Tibial nerve (tissue), 4 donors: ENCODE measurements around the gene RNF181. TPM values are rescaled to one million over a fixed set of nuclear protein-coding genes. Genes with fewer than 3 reads are reported as not detected.
A peak's percentile ranks its signal among the peaks of the same experiment; 100 is the strongest.

Experiments
- DNase-seq, 2 donors: peaks; one replicate each; pipeline ENCODE4 v3.0.0-alpha.2; 2019; ENCODE audit warnings: low spot score in 2 of 2
- H3K27ac ChIP-seq, 4 donors: fragments of 200-600 bp; sonication (generic) in 3 of 4; one replicate each; pipeline ENCODE4 v1.5.1; 2017 to 2019; ENCODE audit warnings: mild to moderate bottlenecking in 1 of 4
- H3K27me3 ChIP-seq, 2 donors: fragments of 200-600 bp; sonication (generic) in 1 of 2; one replicate each; pipeline versions ENCODE4 v1.5.1 to v1.6.0; 2017 to 2019
- H3K36me3 ChIP-seq, 3 donors: fragments of 200-600 bp; sonication (generic); one replicate each; pipeline ENCODE4 v1.5.1; 2018 to 2019
- H3K4me1 ChIP-seq, 4 donors: fragments of 200-600 bp; sonication (generic) in 3 of 4; one replicate each; pipeline ENCODE4 v1.5.1; 2017 to 2019
- H3K4me3 ChIP-seq, 4 donors: fragments of 200-600 bp; sonication (generic) in 3 of 4; one replicate each; pipeline ENCODE4 v1.5.1; 2017 to 2019; ENCODE audit warnings: mild to moderate bottlenecking in 1 of 4, moderate library complexity in 1 of 4
- H3K9me3 ChIP-seq, 4 donors: fragments of 200-600 bp; sonication (generic) in 3 of 4; one replicate each; pipeline ENCODE4 v1.5.1; 2017 to 2019
- CTCF ChIP-seq, 5 experiments: fragments of 200-600 bp in 3 of 5; fragments of 450-650 bp in 2 of 5; sonication (generic) in 3 of 5; IDR thresholded peaks; one replicate each; pipeline ENCODE4 v1.5.1; 2016 to 2019; ENCODE audit warnings: antibody characterized with exemption in 5 of 5, mild to moderate bottlenecking in 3 of 5, moderate library complexity in 2 of 5
- EP300 ChIP-seq, 2 donors: sonication (generic); formaldehyde crosslinking; IDR thresholded peaks; one replicate each; pipeline ENCODE4 v1.6.1; 2017; ENCODE audit warnings: antibody characterized with exemption in 2 of 2, mild to moderate bottlenecking in 1 of 2
- POLR2A ChIP-seq, 2 donors: fragments of 450-650 bp; IDR thresholded peaks; one replicate each; pipeline ENCODE4 v1.6.1; 2017; ENCODE audit warnings: antibody characterized with exemption in 2 of 2, mild to moderate bottlenecking in 2 of 2, moderate library complexity in 2 of 2
- WGBS, 2 donors: methylation state at CpG; one replicate each; pipeline ENCODE4 v1.1.5; 2018; 5-methylcytosine and 5-hydroxymethylcytosine counted together
- total RNA-seq, 4 donors: library from RNA; depleted of rRNA; stranded (reverse); fragments of >200 nt; gene quantifications; one replicate each; pipeline ENCODE4 v1.1.0, GENCODE V29; 2016

Gene RNF181
- total RNA-seq, 4 donors from 2014 or later: 117 to 212 (median 162) TPM

GRCh38 chr2:85580206-85580605 lies 15.3 kb upstream of the RNF181 start:
- no peak for DNase-seq
- no peaks in the 10 kb centered on the region for H3K9me3 ChIP-seq
- peaks cover 0 to 58% (median 30%) of the 10 kb centered on the region in 4 donors for H3K4me1 ChIP-seq
- H3K4me3 ChIP-seq: no peak overlapping the region
- H3K27ac ChIP-seq: peak overlapping the region in 2 of 4 donors; percentile 69 to 78
- no peak for TF ChIP-seq CTCF (IDR thresholded peaks at IDR 0.05)
- TF ChIP-seq EP300 (IDR thresholded peaks at IDR 0.05): no peak
- no peak for TF ChIP-seq POLR2A (IDR thresholded peaks at IDR 0.05)
- 66 to 77% methylated on average over 3 of the region's 3 CpGs for WGBS, 2 donors
- H3K27me3 ChIP-seq: no peaks in the 10 kb centered on the region
- no peaks in the 10 kb centered on the region for H3K36me3 ChIP-seq

- H3K36me3 ChIP-seq: no peaks in the 10 kb centered on the region
- no peak overlapping the region for H3K4me3 ChIP-seq
- H3K27ac ChIP-seq: peak overlapping the region in 1 of 4 donors; percentile 93
- no peaks in the 10 kb centered on the region for H3K9me3 ChIP-seq
- DNase-seq: no peak
- peaks cover 0 to 72% (median 46%) of the 10 kb centered on the region in 4 donors for H3K4me1 ChIP-seq
- WGBS, 2 donors: 63 to 64% methylated on average over 1 of the region's 1 CpG
- no peaks in the 10 kb centered on the region for H3K27me3 ChIP-seq
- TF ChIP-seq POLR2A (IDR thresholded peaks at IDR 0.05): no peak
- TF ChIP-seq CTCF (IDR thresholded peaks at IDR 0.05): no peak
- no peak for TF ChIP-seq EP300 (IDR thresholded peaks at IDR 0.05)
These were observed 13.1 kb upstream of the RNF181 start for GRCh38 chr2:85582492-85582891.

GRCh38 chr2:85583667-85584353 lies 11.7 kb upstream of the RNF181 start:
- Histone ChIP-seq H3K4me1 (peaks cover 0 to 72% (median 48%) of the 10 kb centered on the region in 4 donors), H3K4me3 (peak overlapping the region; percentile 49 to 87 (median 57)), H3K36me3 (no peaks in the 10 kb centered on the region), H3K9me3 (no peaks in the 10 kb centered on the region), H3K27ac (peak overlapping the region; percentile 32 to 95 (median 92)), H3K27me3 (no peaks in the 10 kb centered on the region)
- TF ChIP-seq CTCF (IDR thresholded peaks at IDR 0.05) (no peak), EP300 (IDR thresholded peaks at IDR 0.05) (no peak)
- DNase-seq: no peak
- 25 to 28% methylated on average over 15 to 16 of the region's 16 CpGs for WGBS, 2 donors

- DNase-seq: no peak
- 1 to 3% methylated on average over 28 to 32 of the region's 52 CpGs for WGBS, 2 donors
These were observed 11.1 kb upstream of the RNF181 start, which contains the start of gene VAMP5 for GRCh38 chr2:85584354-85584856. VAMP5 (plus strand) TSS chr2:85584431; CDS start chr2:85584491, 60 bp downstream.

More at GRCh38 chr2:85584354-85584856, 11.1 kb upstream of the RNF181 start, which contains the start of gene VAMP5:
- Histone ChIP-seq H3K9me3 (no peaks in the 10 kb centered on the region), H3K4me3 (peak within 1 kb of the TSS; percentile 49 to 87 (median 57)), H3K27me3 (no peaks in the 10 kb centered on the region), H3K4me1 (peaks cover 0 to 72% (median 51%) of the 10 kb centered on the region in 4 donors), H3K36me3 (no peaks in the 10 kb centered on the region), H3K27ac (peak within 1 kb of the TSS; percentile 32 to 95 (median 92))
- no peak for TF ChIP-seq CTCF (IDR thresholded peaks at IDR 0.05)
